Lower leg skin (tissue), 3 donors: ENCODE results near the gene RYR2.

Source experiments
- CTCF ChIP-seq, 3 donors: fragments of 450-650 bp; IDR thresholded peaks; one replicate each; pipeline ENCODE4 v1.5.1; 2016; ENCODE audit warnings: antibody characterized with exemption in 3 of 3, mild to moderate bottlenecking in 3 of 3, moderate library complexity in 2 of 3
- POLR2A ChIP-seq, 2 donors: fragments of 450-650 bp; IDR thresholded peaks; one replicate each; pipeline ENCODE4 v1.6.1; 2016 to 2017; ENCODE audit warnings: antibody characterized with exemption in 2 of 2, mild to moderate bottlenecking in 1 of 2, moderate library complexity in 1 of 2

GRCh38 chr1:237154157-237154556, 112.2 kb downstream of the RYR2 start:
- no peak for TF ChIP-seq CTCF (IDR thresholded peaks at IDR 0.05)
- no peak for TF ChIP-seq POLR2A (IDR thresholded peaks at IDR 0.05)
